ENCODE data around the gene FLYWCH1. TPM values are rescaled to one million over a fixed set of nuclear protein-coding genes. Genes with fewer than 3 reads are reported as not detected.

The FLYWCH1 gene
- total RNA-seq, 2 experiments from 2014 or later, result 33.4 to 34.9 TPM

GRCh38 chr16:2879854-2880508, 31.8 kb upstream of the FLYWCH1 start:
- Mint-ChIP-seq H3K4me3 (no peak overlapping the region), H3K27me3 (peaks cover 3% of the 10 kb centered on the region), H3K36me3 (ENCODE audit: low read depth) (no peaks in the 10 kb centered on the region), H3K4me1 (ENCODE audit: low read depth) (peaks cover 7% of the 10 kb centered on the region), H3K9me3 (peaks cover 1% of the 10 kb centered on the region), H3K27ac (no peak overlapping the region)
- no peak for TF ChIP-seq CTCF (IDR thresholded peaks at IDR 0.05)
- DNase-seq (no peak), ATAC-seq (no peak)
- ChIA-PET CTCF (interaction anchor here (0.7 to 1.9 kb wide), 5 partner anchors 12 to 41 kb away, joined by 3 to 11 read pairs (median 4); no protein-coding TSS in a partner anchor), POLR2A (interaction anchor here (1.1 kb wide), 1 partner anchor 12 kb away, joined by 4 read pairs; no protein-coding TSS in a partner anchor)
- intact Hi-C loops (cut with micrococcal nuclease), result loop anchor here (5.0 kb wide), 1 partner anchor 32 kb away; the partner anchor contains the start of gene FLYWCH1

- no peaks in the 10 kb centered on the region for H3K36me3 Mint-ChIP-seq (ENCODE audit: low read depth)
These were observed 29.7 kb upstream of the FLYWCH1 start for GRCh38 chr16:2881783-2882649.

GRCh38 chr16:2882650-2883457, 28.9 kb upstream of the FLYWCH1 start, which contains the start of gene FLYWCH2:
TSS of gene FLYWCH2 (plus strand) at chr16:2883215. CDS start at chr16:2896450, 13,235 bp downstream.
- intact Hi-C loops (cut with micrococcal nuclease), result no loop called here
- ATAC-seq, result peak; percentile 94
- TF ChIP-seq CTCF (IDR thresholded peaks at IDR 0.05), result no peak
- no peaks in the 10 kb centered on the region for H3K27me3 Mint-ChIP-seq
- peak within 1 kb of the TSS; percentile 89 for H3K4me3 Mint-ChIP-seq
- CTCF ChIA-PET, result interaction anchor here (0.7 to 3.8 kb wide), 16 partner anchors 9 to 87 kb away, joined by 3 to 27 read pairs (median 4); no protein-coding TSS in a partner anchor
- peaks cover 13% of the 10 kb centered on the region for H3K4me1 Mint-ChIP-seq (ENCODE audit: low read depth)
- H3K9me3 Mint-ChIP-seq, result peaks cover 1% of the 10 kb centered on the region
- H3K36me3 Mint-ChIP-seq (ENCODE audit: low read depth), result no peaks in the 10 kb centered on the region
- peak within 1 kb of the TSS; percentile 91 for H3K27ac Mint-ChIP-seq
- POLR2A ChIA-PET, result interaction anchor here (0.5 to 2.3 kb wide), 10 partner anchors 10 to 350 kb away, joined by 3 to 12 read pairs (median 3); no protein-coding TSS in a partner anchor
- DNase-seq, result peak; percentile 99

More at GRCh38 chr16:2881783-2882649, 29.7 kb upstream of the FLYWCH1 start:
- DNase-seq (peak; percentile 50), ATAC-seq (peak; percentile 2)
- intact Hi-C loops (cut with micrococcal nuclease), result no loop called here
- no peaks in the 10 kb centered on the region for H3K27me3 Mint-ChIP-seq
- CTCF ChIA-PET, result interaction anchor here (0.9 to 3.8 kb wide), 9 partner anchors 8 to 45 kb away, joined by 3 to 27 read pairs (median 10); no protein-coding TSS in a partner anchor
- TF ChIP-seq CTCF (IDR thresholded peaks at IDR 0.05), result no peak
- H3K4me1 Mint-ChIP-seq (ENCODE audit: low read depth), result peaks cover 13% of the 10 kb centered on the region
- peak overlapping the region; percentile 91 for H3K27ac Mint-ChIP-seq
- H3K9me3 Mint-ChIP-seq, result peaks cover 1% of the 10 kb centered on the region
- peak overlapping the region; percentile 89 for H3K4me3 Mint-ChIP-seq
- POLR2A ChIA-PET, result interaction anchor here (0.7 to 2.3 kb wide), 9 partner anchors 9 to 320 kb away, joined by 3 to 12 read pairs (median 3); no protein-coding TSS in a partner anchor

- POLR2A ChIA-PET, result interaction anchor here (0.5 to 2.3 kb wide), 6 partner anchors 10 to 350 kb away, joined by 3 to 12 read pairs (median 3); no protein-coding TSS in a partner anchor
- H3K4me1 Mint-ChIP-seq (ENCODE audit: low read depth), result peaks cover 13% of the 10 kb centered on the region
- H3K36me3 Mint-ChIP-seq (ENCODE audit: low read depth), result peaks cover 1% of the 10 kb centered on the region
- peak; percentile 24 for DNase-seq
- H3K9me3 Mint-ChIP-seq, result peaks cover 1% of the 10 kb centered on the region
- H3K27ac Mint-ChIP-seq, result peak overlapping the region; percentile 74
- peak overlapping the region; percentile 89 for H3K4me3 Mint-ChIP-seq
- intact Hi-C loops (cut with micrococcal nuclease), result no loop called here
- no peaks in the 10 kb centered on the region for H3K27me3 Mint-ChIP-seq
- no peak for TF ChIP-seq CTCF (IDR thresholded peaks at IDR 0.05)
- no peak for ATAC-seq
- CTCF ChIA-PET, result interaction anchor here (0.6 to 3.8 kb wide), 14 partner anchors 12 to 86 kb away, joined by 3 to 27 read pairs (median 4); no protein-coding TSS in a partner anchor
These were observed 28.2 kb upstream of the FLYWCH1 start for GRCh38 chr16:2883458-2883908.

Data from activated CD8-positive, alpha-beta T cell treated with anti-CD3 and anti-CD28 coated beads for 36 hours (primary cell).